ENCODE data around the gene STAB1. TPM values are rescaled to one million over a fixed set of nuclear protein-coding genes. Genes with fewer than 3 reads are reported as not detected.
A peak's percentile ranks its signal among the peaks of the same experiment; 100 is the strongest.

STAB1 gene
- total and polyA plus RNA-seq, 2 of the 13 experiments (the other 11 are each of a cell fraction or from before 2014, with no cell fraction given), result 0.09 to 0.34 TPM

DNA sequence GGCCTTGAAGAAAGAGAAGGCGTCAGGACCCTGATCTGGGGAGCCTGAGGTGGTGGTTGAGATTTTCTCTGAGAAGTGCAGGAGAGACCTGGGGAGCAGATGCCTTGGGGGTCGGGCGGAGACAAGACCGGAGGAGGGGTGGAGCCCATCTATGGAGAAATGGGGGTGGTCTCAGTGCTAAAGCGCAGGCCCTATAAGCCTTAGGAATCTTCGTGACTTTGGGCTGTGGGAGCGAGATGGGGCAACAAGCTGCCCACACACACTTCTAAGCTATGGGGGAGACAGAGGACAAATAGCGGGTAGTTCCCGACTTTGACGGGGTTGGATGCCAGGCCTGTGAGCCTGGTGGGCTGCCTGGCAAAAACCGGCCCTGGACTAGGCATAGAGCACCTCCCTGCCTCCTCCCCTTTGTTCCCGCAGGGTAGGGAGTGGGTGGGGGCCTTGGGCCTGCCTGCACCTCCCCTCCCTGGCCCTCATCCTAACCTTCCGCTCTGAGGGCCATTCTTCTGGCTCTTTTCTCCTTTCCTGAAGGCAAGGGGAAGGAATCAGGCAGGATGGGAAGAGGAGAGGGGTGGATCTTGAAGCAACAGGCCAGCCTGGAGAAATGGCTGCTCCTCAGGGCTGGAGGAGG lies 38.9 kb upstream of the STAB1 start (continued):
- TF ChIP-seq, protein P1, sequence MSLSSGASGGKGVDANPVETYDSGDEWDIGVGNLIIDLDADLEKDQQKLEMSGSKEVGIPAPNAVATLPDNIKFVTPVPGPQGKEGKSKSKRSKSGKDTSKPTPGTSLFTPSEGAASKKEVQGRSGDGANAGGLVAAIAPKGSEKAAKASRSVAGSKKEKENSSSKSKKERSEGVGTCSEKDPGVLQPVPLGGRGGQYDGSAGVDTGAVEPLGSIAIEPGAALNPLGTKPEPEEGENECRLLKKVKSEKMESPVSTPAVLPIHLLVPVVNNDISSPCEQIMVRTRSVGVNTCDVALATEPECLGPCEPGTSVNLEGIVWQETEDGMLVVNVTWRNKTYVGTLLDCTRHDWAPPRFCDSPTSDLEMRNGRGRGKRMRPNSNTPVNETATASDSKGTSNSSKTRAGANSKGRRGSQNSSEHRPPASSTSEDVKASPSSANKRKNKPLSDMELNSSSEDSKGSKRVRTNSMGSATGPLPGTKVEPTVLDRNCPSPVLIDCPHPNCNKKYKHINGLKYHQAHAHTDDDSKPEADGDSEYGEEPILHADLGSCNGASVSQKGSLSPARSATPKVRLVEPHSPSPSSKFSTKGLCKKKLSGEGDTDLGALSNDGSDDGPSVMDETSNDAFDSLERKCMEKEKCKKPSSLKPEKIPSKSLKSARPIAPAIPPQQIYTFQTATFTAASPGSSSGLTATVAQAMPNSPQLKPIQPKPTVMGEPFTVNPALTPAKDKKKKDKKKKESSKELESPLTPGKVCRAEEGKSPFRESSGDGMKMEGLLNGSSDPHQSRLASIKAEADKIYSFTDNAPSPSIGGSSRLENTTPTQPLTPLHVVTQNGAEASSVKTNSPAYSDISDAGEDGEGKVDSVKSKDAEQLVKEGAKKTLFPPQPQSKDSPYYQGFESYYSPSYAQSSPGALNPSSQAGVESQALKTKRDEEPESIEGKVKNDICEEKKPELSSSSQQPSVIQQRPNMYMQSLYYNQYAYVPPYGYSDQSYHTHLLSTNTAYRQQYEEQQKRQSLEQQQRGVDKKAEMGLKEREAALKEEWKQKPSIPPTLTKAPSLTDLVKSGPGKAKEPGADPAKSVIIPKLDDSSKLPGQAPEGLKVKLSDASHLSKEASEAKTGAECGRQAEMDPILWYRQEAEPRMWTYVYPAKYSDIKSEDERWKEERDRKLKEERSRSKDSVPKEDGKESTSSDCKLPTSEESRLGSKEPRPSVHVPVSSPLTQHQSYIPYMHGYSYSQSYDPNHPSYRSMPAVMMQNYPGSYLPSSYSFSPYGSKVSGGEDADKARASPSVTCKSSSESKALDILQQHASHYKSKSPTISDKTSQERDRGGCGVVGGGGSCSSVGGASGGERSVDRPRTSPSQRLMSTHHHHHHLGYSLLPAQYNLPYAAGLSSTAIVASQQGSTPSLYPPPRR (CRISPR knock-in tag; IDR thresholded peaks at IDR 0.05; ENCODE audit: borderline replicate concordance), result peak; percentile 40; the same call in 1 of the 2 replicates
- TF ChIP-seq ZNF34 (CRISPR knock-in tag; IDR thresholded peaks at IDR 0.05; ENCODE audit: borderline replicate concordance) (0 out of 2 replicates have a peak, but pooled peaks have one; percentile 27), ZBTB7B (CRISPR knock-in tag; IDR thresholded peaks at IDR 0.05) (peak; percentile 29; the same call in 1 of the 2 replicates), SMYD3 (CRISPR knock-in tag; IDR thresholded peaks at IDR 0.05) (no peak), ADNP (CRISPR knock-in tag; IDR thresholded peaks at IDR 0.05) (no peak), ZBTB42 (CRISPR knock-in tag; IDR thresholded peaks at IDR 0.05) (no peak), MAFK (conservative IDR thresholded peaks at IDR 0.05 in 1 of 2, IDR thresholded peaks at IDR 0.05 in 1 of 2; ENCODE audit: low read length in 2 of 2) (no peak), ZBTB10 (CRISPR knock-in tag; IDR thresholded peaks at IDR 0.05; ENCODE audit: borderline replicate concordance) (0 out of 2 replicates have a peak, but pooled peaks have one; percentile 29), ZNF513 (CRISPR knock-in tag; conservative IDR thresholded peaks at IDR 0.05) (no peak), SPEN (CRISPR knock-in tag; IDR thresholded peaks at IDR 0.05; ENCODE audit: low read depth) (0 out of 2 replicates have a peak, but pooled peaks have one; percentile 23), ZNF883 (CRISPR knock-in tag; IDR thresholded peaks at IDR 0.05; ENCODE audit: not compliant biosample characterization) (no peak), FLYWCH1 (CRISPR knock-in tag; IDR thresholded peaks at IDR 0.05) (no peak), NCOA1 (CRISPR knock-in tag; IDR thresholded peaks at IDR 0.05) (no peak), RBM39 (IDR thresholded peaks at IDR 0.05; ENCODE audit: low read depth, low read length, poor library complexity, severe bottlenecking) (no peak)
- TF ChIP-seq, protein P2, sequence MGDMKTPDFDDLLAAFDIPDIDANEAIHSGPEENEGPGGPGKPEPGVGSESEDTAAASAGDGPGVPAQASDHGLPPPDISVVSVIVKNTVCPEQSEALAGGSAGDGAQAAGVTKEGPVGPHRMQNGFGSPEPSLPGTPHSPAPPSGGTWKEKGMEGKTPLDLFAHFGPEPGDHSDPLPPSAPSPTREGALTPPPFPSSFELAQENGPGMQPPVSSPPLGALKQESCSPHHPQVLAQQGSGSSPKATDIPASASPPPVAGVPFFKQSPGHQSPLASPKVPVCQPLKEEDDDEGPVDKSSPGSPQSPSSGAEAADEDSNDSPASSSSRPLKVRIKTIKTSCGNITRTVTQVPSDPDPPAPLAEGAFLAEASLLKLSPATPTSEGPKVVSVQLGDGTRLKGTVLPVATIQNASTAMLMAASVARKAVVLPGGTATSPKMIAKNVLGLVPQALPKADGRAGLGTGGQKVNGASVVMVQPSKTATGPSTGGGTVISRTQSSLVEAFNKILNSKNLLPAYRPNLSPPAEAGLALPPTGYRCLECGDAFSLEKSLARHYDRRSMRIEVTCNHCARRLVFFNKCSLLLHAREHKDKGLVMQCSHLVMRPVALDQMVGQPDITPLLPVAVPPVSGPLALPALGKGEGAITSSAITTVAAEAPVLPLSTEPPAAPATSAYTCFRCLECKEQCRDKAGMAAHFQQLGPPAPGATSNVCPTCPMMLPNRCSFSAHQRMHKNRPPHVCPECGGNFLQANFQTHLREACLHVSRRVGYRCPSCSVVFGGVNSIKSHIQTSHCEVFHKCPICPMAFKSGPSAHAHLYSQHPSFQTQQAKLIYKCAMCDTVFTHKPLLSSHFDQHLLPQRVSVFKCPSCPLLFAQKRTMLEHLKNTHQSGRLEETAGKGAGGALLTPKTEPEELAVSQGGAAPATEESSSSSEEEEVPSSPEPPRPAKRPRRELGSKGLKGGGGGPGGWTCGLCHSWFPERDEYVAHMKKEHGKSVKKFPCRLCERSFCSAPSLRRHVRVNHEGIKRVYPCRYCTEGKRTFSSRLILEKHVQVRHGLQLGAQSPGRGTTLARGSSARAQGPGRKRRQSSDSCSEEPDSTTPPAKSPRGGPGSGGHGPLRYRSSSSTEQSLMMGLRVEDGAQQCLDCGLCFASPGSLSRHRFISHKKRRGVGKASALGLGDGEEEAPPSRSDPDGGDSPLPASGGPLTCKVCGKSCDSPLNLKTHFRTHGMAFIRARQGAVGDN (CRISPR knock-in tag; IDR thresholded peaks at IDR 0.05), result peak; percentile 45

Measured in HepG2 (cell line).